HG02981 (cell line): ENCODE data around the gene SIRPG.
"Not testable (repeated sequence)": the region's sequence is repeated elsewhere in the genome, so short reads cannot be mapped to it uniquely, and the experiment has no call there.

ENCODE experiments used
- ATAC-seq: cut with Tn5 transposase; IDR thresholded peaks from one replicate; pipeline ENCODE4 v1.9.1; 2021; ENCODE audit warnings: mild to moderate bottlenecking, moderate library complexity; ENCODE audit not compliant: unreplicated experiment

The SIRPG gene

DNA sequence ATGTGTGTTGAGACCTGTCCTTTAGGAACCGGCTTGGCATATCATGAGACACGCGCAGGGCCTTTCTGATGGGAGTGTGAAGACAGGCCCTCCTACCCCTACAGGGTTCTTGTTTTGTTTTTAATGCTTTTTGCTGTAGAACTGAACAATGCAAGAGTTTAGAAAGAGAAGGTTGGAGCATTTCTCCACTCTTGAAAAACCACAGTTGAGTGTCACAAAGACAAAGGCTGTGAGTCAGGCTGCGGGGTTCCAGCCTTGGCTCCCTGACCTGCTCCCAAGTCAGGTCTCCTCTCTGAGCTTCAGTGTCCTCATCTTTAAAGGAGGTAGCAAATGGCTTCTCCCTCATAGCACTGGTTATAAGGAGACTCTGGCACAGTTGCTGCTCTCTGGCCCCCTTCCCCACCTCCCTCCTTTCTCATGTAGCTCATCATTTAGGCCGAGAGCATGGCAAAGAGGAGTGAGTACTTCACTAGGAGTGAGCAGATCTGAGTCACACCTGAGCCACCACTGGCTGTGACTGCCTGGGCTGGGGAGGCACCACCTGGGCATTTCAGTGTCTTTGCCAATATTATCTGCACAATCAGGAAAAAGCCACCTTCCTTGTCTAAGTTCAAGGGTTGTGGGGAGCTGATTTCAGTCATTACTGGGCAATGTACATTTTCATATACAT is 48.8 kb downstream of the SIRPG start:
- ATAC-seq = not testable (repeated sequence)

DNA sequence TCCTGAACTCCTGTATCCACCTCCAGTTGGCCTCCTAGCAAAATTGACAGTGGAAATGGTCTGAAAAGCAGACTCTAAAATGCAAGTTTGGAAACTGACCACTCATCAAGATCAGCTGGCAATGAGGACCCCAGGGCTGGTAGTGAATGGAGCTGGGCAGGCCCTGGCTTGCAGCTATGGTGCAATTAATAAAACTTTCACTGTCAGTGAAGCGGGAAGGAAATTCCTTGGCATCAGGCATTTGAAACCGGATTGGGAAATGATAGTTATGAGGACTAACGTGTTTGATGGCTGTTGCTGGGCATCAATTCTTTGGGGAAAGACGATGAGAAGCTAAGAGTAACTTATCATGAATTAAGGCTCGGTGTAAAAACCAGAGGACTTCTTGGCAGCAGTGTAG is 56.8 kb downstream of the SIRPG start:
- no peak for ATAC-seq

DNA sequence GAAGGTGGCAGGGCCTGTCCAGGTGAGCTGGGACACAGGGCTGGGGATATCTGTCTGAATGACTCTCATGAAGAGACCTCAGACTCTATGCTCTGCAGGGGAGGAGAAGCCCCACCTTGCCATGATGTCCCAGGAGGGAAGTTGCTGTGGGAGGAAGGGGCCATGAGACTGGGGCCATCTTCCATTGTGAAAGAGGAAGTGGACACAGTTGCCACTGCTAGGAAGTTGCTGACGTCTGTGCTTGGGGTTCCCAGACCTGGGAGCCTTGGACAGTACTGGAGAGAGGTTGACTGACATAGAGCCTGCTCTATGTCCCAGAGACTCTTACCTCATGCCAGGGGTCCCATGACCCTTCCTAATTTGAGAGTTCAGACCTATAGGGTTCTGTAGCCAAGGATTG is 62.2 kb downstream of the SIRPG start:
- no peak for ATAC-seq

DNA sequence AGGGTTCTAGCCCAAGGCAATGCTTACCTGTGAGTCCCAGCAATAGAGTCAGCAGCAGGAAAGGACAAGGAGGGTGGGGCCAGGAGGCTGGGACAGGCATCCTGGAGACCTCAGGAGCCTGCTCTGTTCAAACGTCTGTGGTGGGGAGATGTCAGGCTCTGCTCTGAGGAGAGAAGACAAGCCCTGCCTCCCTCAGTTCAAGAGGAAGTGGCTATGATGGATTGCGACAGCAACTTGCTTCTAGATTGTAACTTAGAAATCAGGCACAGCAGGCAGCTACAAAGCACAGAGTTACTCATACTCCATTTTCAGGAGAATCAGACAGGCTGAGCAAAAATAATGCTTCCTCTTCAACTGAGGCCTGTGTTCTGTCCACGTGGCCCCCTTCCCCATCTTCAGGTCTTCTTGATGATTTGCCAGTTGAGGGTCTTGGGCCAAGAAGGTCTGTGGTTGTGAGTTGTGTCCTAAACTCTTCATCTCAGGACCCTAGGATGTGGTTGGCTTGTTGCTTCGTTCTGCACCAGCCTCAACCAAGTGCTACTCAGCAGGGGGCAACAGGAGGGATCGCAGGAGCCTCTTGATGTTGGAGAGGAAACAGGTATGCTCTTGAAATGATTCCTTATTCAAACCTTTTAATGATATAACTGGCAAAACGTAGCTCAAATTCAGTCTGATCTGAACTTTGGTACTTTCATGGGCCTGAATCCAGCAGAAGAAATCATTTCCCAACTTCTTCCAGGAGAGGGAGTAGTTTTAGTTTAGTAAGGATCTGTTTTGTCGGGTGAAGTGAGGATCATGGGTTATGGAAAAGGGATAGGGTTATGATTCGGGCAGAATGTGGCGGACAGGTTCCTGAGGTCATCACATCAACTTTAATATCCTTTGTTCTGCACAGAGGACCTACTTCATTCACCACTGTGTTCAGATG is 68.8 kb downstream of the SIRPG start:
- no peak for ATAC-seq

DNA sequence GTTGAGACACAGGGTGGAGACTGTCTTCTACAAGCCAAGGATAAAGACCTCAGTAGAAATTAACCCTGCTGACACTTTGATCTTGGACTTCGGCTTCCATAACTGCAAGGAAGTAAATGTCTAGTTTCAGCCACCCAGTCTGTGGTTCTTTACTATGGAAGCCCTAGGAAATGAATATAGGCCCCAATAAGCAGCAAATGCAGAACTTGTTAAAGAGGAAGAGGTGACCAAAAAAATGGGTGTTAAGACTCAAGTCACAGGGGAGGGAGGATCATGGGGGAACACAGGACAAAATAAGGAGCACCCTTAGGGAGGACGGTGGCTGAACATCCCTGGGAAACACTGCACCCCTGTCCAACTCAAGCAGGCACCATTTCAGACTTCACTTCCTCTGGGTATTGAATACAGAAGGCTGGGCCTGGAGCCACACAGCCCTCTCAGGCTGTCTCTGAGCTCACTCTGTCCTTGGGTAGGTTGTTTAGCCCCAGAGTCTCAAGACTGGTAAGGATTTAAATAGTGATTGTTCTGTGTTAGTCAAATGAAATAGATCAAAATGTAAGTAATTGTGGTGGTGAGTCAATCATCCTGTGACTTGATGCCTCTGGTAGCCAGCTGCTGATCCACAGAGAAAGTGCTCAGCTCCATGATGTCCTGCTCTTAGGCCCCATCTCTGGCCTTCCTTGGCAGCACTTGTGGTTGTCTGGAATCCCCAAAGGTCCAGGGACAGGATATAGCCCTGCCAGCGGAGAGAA is 69.6 kb downstream of the SIRPG start:
- ATAC-seq = no peak

DNA sequence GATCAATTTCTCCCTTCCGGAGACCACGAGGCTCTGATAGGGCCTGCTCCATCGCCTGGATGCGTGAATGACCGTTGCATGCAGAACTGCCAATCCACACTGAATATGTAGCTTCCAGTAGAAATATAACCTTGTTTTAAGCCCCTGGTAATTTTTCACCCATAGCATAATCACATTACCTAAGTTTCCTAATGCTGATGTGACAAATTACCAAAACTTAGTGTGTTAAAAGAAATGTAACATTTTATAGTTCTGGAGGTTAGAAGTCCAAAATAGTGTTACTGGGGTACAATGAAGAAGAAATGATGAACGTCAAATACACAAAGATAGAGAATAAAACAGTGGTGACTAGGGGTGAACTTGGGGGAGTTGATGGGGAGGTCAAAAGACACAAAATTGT is 78.1 kb downstream of the SIRPG start:
- no peak for ATAC-seq
